Hepatocyte (in vitro differentiated cells): ENCODE data around the gene GLRA1.

Source experiments
- EZH2 ChIP-seq: fragments of 200-600 bp; sonication (generic); IDR thresholded peaks from 2 replicates; pipeline ENCODE4 v1.6.1; 2016; ENCODE audit warnings: antibody characterized with exemption, mild to moderate bottlenecking, borderline replicate concordance
- EZH2phosphoT487 ChIP-seq: fragments of 200-600 bp; sonication (generic); IDR thresholded peaks from one replicate; pipeline ENCODE4 v1.6.1; 2018; ENCODE audit warnings: antibody characterized with exemption, mild to moderate bottlenecking, low read depth, moderate library complexity; ENCODE audit not compliant: unreplicated experiment, severe bottlenecking
- TF ChIP-seq, protein P1 (sequence below): fragments of 200-600 bp; sonication (generic); IDR thresholded peaks from 2 replicates; pipeline ENCODE4 v1.5.1; 2016; ENCODE audit warnings: antibody characterized with exemption, mild to moderate bottlenecking; ENCODE audit not compliant: poor library complexity

DNA sequence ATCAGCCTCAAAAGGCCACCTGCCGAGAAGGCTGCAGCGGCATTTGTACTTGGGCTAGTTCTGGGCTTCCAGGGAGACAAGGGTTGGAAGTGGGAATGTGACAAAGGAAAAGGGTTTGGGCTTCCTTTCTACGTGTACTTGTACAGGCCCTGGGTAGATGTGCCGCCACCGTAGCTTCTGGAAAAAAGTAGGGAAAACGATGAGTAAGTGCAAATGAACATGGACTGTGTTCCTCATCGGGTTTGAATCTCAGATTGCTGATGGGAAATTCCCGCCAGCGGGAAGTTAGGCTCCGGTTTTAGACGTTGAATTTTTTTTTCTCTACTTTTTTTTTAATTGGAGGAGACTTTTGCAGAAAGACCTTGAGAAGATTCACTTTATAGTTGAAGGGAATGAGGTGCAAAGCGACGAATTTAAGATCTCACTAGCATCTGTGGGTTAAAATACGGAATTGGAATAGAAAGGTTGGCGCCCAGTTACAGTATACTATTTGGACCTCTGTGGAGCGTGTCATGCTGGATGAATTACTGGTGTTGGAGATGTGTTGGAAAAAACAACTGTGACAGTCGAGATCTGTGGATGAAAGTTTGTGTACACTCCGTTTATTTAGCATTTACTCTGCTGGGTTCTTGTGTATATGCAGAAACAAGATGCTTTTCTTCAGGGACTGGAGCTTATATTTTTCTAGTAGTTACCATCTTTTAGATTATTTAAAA lies 151.6 kb downstream of the GLRA1 start:
- TF ChIP-seq, protein P1, sequence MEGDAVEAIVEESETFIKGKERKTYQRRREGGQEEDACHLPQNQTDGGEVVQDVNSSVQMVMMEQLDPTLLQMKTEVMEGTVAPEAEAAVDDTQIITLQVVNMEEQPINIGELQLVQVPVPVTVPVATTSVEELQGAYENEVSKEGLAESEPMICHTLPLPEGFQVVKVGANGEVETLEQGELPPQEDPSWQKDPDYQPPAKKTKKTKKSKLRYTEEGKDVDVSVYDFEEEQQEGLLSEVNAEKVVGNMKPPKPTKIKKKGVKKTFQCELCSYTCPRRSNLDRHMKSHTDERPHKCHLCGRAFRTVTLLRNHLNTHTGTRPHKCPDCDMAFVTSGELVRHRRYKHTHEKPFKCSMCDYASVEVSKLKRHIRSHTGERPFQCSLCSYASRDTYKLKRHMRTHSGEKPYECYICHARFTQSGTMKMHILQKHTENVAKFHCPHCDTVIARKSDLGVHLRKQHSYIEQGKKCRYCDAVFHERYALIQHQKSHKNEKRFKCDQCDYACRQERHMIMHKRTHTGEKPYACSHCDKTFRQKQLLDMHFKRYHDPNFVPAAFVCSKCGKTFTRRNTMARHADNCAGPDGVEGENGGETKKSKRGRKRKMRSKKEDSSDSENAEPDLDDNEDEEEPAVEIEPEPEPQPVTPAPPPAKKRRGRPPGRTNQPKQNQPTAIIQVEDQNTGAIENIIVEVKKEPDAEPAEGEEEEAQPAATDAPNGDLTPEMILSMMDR = no peak
- TF ChIP-seq EZH2 (no peak), EZH2phosphoT487 (no peak)
